Measurements from ENCODE around the gene AGO3. TPM values are rescaled to one million over a fixed set of nuclear protein-coding genes. Genes with fewer than 3 reads are reported as not detected.
"Not testable (repeated sequence)": the region's sequence is repeated elsewhere in the genome, so short reads cannot be mapped to it uniquely, and the experiment has no call there.

AGO3 gene
- total RNA-seq, 1 donor from 2014 or later = 9.9 TPM

GRCh38 chr1:36014722-36015220, 83.9 kb downstream of the AGO3 start:
- DNase-seq (ENCODE audit: low read depth) = no peak
- Histone ChIP-seq H3K4me3 (ENCODE audit: low read depth, low read length) (no peak overlapping the region), H3K36me3 (ENCODE audit: control insufficient read depth, insufficient read depth, low read length) (no peaks in the 10 kb centered on the region), H3K27me3 (ENCODE audit: control insufficient read depth, insufficient read depth, low read length) (no peaks in the 10 kb centered on the region)
- TF ChIP-seq, protein P1, sequence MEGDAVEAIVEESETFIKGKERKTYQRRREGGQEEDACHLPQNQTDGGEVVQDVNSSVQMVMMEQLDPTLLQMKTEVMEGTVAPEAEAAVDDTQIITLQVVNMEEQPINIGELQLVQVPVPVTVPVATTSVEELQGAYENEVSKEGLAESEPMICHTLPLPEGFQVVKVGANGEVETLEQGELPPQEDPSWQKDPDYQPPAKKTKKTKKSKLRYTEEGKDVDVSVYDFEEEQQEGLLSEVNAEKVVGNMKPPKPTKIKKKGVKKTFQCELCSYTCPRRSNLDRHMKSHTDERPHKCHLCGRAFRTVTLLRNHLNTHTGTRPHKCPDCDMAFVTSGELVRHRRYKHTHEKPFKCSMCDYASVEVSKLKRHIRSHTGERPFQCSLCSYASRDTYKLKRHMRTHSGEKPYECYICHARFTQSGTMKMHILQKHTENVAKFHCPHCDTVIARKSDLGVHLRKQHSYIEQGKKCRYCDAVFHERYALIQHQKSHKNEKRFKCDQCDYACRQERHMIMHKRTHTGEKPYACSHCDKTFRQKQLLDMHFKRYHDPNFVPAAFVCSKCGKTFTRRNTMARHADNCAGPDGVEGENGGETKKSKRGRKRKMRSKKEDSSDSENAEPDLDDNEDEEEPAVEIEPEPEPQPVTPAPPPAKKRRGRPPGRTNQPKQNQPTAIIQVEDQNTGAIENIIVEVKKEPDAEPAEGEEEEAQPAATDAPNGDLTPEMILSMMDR (IDR thresholded peaks at IDR 0.05; ENCODE audit: insufficient read depth, low read length, poor library complexity, severe bottlenecking) = no peak

GRCh38 chr1:36016686-36017085, 85.8 kb downstream of the AGO3 start:
- no peak overlapping the region for H3K4me3 ChIP-seq (ENCODE audit: low read depth, low read length)
- TF ChIP-seq, protein P1 (IDR thresholded peaks at IDR 0.05; ENCODE audit: insufficient read depth, low read length, poor library complexity, severe bottlenecking) = no peak
- no peak for DNase-seq (ENCODE audit: low read depth)
- H3K36me3 ChIP-seq (ENCODE audit: control insufficient read depth, insufficient read depth, low read length) = no peaks in the 10 kb centered on the region
- no peaks in the 10 kb centered on the region for H3K27me3 ChIP-seq (ENCODE audit: control insufficient read depth, insufficient read depth, low read length)

DNA sequence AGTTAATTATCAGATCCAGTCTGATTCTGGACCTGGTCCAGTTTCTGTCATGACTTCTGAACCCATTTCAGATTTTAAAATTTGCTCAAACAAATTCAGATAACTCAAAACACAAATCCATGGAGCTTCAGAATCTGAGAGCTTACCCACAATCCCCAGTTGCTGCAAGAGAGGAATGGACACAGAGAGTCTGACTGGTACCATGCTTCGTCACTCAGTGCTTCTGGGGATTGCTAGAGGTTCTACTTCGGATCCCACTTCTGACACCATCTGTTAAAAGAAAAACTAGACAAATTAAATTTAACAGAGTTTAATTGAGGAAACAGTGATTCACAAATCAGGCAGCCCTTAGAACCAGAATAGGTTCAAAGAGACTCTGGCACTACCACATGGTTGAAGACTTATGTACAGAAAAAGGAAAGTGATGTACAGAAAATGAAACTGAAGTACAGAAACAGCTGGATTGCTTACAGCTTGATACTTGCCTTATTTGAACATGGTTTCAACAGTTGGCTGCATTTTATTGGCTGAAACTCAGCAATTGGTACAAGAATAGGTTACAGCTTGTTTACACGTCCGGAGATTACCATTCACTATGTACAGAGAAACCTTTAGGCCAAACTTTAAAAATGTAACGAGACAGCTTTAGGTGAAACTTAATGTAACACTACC, 92.3 kb downstream of the AGO3 start:
- Histone ChIP-seq H3K4me3 (ENCODE audit: low read depth, low read length) (no peak overlapping the region), H3K27me3 (ENCODE audit: control insufficient read depth, insufficient read depth, low read length) (no peaks in the 10 kb centered on the region), H3K36me3 (ENCODE audit: control insufficient read depth, insufficient read depth, low read length) (no peaks in the 10 kb centered on the region)
- no peak for DNase-seq (ENCODE audit: low read depth)
- TF ChIP-seq, protein P1 (IDR thresholded peaks at IDR 0.05; ENCODE audit: insufficient read depth, low read length, poor library complexity, severe bottlenecking) = no peak

DNA sequence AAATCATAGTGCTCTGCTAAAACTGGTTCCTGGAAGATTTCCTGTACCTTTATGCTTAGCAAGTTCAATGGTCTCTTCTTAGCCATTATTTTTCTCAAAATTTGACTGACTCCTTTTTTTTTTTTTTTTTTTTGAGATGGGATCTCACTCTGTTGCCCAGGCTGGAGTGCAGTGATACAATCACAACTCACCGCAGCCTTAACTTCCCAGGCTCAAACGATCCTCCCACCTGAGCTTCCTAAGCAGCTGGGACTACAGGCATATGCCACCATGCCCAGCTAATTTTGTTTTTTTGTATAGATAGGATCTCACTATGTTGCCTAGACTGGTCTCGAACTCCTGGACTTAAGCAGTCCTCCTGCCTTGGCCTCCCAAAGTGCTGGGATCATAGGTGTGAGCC, 93.1 kb downstream of the AGO3 start:
- not testable (repeated sequence) for H3K4me3 ChIP-seq (ENCODE audit: low read depth, low read length); H3K27me3 ChIP-seq (ENCODE audit: control insufficient read depth, insufficient read depth, low read length); DNase-seq (ENCODE audit: low read depth); H3K36me3 ChIP-seq (ENCODE audit: control insufficient read depth, insufficient read depth, low read length)

- no peaks in the 10 kb centered on the region for H3K27me3 ChIP-seq (ENCODE audit: control insufficient read depth, insufficient read depth, low read length)
- H3K36me3 ChIP-seq (ENCODE audit: control insufficient read depth, insufficient read depth, low read length) = no peaks in the 10 kb centered on the region
- DNase-seq (ENCODE audit: low read depth) = no peak
- TF ChIP-seq, protein P1 (IDR thresholded peaks at IDR 0.05; ENCODE audit: insufficient read depth, low read length, poor library complexity, severe bottlenecking) = no peak
- no peak overlapping the region for H3K4me3 ChIP-seq (ENCODE audit: low read depth, low read length)
Observed at GRCh38 chr1:36024847-36025246, 93.9 kb downstream of the AGO3 start.

GRCh38 chr1:36027766-36028165, 96.9 kb downstream of the AGO3 start:
- H3K4me3 ChIP-seq (ENCODE audit: low read depth, low read length) = no peak overlapping the region
- H3K27me3 ChIP-seq (ENCODE audit: control insufficient read depth, insufficient read depth, low read length) = no peaks in the 10 kb centered on the region
- TF ChIP-seq, protein P1 (IDR thresholded peaks at IDR 0.05; ENCODE audit: insufficient read depth, low read length, poor library complexity, severe bottlenecking) = no peak
- H3K36me3 ChIP-seq (ENCODE audit: control insufficient read depth, insufficient read depth, low read length) = no peaks in the 10 kb centered on the region
- no peak for DNase-seq (ENCODE audit: low read depth)

Measured in kidney epithelial cell (primary cell).